ENCODE results near the gene SCD5.

Gene SCD5

DNA sequence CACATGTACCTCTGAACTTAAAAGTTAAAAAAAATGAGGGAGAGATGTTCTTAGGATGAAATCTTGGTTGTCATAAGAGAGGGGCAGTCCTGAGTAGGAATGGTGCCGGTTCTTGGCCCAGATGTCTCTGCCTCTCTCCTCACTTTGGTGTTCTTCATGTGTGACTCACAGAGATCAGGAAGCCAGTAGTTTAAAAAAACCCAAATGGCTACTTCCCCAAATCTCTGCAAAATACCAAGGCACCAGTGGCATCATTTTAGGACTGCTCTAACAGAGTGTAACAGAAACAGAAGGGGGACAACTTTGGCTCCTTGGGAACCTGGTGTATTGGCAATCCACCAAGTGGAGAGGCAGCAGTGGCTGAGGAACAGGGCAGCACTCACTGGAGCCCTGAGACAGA, 116.8 kb downstream of the SCD5 start:
- DNase-seq: no peak

DNA sequence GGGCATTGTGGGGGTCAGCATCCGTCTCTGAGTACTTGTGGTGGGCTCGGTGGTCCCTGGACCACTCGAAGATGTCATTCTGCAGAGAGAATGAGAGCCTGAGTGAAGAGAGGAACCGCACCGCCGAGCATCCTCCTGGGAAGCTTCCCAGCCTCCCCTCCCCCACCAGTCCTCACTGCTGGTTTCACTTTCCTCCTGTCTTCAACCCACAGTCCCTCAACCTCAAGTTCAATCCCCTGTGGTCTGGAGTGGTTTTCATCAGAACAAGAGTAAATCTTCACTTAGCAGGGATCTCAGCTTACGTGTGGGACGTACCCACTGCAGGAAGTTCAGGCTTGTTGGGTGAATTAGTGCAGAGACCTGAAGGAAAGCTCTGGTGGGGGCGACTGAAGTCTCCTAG, 117.8 kb downstream of the SCD5 start:
- DNase-seq: no peak

DNA sequence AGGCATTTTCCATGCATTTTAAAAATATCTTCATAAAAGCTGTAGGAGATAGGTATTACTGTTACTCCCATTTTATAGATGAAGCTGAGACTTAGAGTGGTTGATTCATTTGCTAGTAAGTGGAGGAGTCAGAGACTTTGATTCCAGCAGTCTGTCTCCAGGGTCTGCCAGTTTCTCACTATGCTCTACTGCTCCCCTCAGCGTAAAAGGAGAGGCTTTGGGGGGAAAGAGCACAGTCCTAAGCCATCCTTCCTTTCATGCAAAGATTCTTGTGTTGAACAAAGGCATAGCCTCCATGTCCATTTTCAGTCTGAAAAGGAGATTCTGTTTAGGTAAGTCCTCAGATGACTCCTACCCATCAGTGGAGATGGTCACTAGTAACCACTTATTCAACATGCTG, 119.1 kb downstream of the SCD5 start:
- DNase-seq: no peak

DNA sequence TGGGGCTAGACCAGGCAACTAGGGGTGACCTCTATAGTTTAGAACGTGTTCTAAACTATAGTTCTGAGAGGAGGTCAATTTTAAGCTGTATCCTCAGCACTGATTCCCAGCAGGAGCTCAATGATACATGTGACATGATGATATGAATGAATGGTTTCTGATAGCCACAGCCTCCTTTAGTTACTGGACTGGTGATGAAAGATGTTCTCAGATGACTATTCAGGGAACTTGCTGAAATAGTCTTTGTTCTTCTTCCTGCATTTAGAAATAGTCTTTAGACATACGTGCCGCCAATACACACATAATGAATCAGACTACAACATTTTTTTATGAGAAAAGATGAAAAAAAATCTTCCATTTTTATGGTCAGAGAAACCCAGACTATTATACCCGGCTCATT, 120.5 kb downstream of the SCD5 start:
- DNase-seq: no peak

DNA sequence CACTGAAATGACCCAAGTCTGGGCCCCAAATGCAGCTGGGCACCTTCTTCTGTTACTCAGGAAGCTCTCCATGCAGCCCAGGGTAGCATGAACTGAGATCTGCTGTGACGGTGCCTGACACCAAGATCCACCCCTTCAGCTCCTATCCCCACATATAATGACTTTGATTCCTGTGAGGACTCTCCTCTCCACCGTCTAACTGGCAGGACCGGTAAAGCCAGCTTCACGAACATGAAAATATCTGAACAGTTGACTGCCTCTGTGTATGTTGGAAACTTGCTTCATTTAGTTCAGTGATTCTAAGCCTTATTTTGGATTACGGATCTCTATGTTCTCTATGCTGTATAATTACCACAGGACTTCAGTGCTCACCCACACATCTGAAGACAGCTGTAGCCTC, 121.3 kb downstream of the SCD5 start:
- no peak for DNase-seq

DNA sequence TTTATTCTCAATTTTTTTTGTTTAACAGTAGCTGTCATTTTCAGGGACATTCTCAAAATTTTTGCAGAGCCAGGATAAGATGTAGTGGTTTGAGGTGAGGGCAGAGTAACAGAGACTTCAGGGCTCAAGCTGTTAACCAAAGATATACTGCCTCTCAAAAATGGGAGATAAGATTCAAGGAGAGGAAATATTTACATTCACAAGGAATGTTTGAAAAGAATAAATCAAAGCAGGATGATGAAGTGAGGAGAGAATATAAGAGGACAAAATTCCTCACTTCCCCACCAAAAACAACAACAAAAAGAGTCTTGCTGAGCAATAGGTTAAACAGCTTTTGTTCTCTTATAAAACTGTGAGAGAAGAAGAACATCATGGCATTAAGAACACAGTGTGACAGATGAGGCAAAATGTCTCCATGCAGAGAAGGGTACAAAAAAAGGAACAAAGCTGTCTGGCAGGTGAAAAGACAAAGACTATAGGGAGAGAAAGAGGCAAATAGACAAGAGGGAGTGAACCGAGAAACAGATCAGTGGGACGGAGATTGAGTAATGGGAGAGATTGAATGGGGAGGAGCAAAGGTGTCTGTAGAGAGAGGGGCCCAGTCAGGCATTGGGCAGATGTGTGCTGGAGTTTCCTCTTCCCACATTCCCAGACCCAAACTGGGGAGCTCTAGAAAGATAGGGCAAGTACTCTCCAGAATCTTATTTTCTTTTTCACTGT, 130.7 kb downstream of the SCD5 start:
- no peak for DNase-seq

DNA sequence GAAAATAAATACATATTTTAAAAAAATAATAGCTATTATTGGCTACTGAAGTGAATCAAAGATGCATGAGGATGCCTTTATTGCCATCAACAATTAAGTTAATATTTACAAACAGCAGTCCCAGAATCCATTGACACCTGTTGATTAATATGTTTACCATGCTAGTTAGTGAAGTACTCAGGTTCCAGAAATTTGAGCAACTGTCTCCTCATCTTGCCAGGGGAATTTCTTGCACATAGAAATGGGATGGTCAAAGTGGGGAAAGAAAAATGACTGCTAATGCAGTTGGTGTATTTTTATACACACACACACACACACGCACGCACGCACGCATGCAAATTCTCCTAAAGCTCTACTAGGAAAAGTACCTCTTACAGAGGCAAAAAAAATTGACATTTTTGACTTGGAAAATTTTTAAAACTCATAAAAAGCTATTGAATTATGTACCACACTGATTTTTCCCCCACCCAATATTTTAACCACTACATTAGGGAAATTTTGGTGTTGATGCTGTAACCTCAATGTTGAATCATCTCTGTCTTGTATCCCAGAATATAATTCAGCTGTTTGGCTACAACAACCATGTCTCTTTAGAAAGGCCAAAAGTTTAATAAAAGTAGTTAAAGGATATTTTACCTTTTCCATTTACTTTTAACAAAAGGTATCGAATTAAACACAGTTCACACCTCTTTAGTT, 131.5 kb downstream of the SCD5 start:
- DNase-seq: no peak

DNA sequence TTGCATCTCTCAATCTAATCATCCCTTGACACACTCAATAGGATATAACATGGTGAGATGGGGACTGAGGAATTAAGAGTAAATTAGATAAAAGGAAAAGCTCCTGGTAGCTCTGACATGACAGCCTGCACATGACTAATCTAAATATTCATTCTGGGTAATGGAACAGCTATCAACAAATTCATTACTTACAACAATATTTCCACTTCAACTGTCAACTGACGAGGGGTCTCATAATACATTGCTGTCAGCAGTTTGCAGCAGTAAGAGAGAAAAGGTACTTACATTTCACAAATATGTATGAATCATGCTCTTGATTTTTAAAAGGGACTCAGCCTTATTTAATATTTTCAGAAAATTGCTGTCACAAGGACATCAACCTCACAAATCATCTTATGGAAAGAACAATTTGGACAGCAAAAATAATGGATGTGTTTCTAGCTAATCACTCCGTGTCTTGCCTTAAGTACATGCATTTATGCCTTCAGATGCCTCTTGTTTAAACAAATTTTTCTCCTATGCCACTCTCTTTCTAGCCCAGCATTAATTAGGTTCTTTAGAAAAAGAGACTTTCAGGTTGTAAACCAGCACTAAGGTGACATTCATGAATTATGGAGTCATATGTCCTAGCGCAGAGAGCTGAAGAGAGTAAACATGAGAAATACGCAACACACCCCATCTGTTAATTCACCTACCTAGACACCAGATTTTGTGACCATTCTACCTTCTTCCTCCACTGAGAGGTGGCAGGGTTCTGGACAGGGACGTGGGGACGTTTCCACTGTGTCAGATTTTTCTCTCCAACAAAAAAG, 137.2 kb downstream of the SCD5 start:
- no peak for DNase-seq

DNA sequence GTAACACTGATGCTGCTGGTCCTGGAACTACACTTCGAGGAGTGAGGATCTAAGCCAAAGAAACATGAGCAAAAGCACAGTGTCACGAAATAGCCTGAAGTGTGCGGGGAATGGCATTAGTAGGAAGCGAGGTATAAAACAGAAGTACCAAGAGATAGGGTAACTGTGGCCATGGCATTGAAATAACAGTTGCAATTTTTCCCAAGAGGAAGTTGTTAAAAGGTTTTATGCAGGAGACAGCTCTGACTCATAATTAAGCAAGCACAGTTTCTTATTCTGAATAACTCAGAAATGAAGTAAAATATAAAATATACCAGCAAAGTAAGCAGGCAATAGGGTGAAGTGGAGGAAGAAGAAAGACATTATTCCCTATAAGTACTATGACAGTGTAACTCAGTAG, 146.5 kb downstream of the SCD5 start:
- DNase-seq: no peak

DNA sequence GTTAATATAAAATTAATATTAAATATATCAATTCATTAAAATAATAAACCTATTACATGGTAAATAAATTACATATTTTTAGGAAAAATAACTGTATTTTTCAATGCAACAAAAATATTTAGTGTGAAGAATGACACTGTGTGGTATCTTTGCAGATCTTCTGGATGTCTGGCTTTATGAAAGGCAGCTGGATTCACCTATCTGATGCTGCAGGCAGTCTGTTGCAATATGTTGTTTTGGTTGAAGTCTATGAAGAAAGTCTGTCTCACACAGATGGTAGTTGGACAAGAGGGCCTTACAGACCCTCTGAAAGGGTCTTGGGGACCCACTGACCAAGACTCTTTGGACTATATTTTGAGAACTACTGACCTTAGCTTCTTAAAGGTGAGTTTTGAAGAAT, 147.7 kb downstream of the SCD5 start:
- DNase-seq: no peak

DNA sequence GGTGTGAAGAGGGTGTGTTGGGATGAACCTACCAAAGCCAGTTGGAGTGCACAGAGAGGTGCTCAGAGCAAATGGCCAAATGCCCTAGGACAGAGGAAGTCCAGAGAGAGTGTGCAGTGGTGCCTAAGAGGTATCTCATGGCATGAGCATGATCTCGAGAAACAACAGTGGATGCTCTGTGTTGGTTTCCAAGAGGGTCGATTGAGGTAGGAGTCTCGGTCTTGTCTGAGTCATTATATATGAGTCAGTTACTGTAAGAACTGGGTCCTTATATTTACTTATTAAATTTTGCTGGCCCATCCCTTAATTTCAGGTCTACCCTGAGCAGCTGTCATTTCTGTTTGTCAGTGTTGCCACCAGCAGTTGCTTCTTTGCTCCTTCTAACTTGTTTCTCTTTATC, 150.2 kb downstream of the SCD5 start:
- DNase-seq: no peak

DNA sequence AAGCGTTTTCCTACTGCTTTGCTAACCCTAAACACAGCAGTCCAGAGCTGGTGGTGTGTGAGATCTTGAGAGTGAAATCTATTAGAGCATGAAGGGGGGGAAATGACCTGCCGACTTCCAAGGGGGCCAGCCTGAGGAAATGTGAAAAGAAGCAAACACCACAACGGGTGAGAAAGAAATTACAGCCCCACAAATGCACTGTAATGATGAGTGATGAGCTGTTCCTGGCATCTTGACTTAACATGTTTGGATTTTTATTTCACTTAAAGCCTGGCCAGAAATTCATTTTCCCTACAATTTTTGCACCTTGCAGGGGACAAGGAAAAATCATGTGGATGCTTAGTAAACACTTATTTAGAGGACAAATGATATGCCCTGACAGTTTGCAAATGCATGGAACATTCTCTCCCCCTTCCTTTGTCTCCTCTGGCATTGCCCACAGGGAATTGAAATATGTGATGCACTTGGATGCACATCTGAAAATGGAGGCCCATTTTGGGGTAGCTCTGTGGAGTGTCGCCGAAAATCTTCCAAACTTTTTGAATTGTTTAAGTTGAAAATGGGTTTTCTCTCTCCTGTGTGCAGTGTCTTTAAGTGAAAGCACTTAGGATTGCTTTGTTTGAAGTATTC, 152.5 kb downstream of the SCD5 start:
- no peak for DNase-seq

DNA sequence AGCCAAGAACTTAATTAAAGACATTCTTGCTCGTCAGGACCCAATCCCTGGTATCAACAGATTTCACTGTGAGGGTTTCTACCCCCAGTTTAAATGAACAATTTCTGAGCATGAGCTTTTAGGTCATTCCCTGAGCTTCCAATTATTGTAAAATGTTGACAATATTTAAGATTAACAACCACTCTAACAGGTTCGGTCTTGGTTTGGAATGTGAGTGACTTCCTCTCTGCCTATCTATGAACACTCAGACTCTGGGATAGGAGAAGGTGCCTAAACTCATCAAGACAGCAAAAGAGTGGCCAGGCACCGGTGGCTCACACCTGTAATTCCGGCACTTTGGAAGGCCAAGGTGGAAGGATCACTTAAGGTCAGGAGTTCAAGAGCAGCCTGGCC, 153.9 kb downstream of the SCD5 start:
- no peak for DNase-seq

DNA sequence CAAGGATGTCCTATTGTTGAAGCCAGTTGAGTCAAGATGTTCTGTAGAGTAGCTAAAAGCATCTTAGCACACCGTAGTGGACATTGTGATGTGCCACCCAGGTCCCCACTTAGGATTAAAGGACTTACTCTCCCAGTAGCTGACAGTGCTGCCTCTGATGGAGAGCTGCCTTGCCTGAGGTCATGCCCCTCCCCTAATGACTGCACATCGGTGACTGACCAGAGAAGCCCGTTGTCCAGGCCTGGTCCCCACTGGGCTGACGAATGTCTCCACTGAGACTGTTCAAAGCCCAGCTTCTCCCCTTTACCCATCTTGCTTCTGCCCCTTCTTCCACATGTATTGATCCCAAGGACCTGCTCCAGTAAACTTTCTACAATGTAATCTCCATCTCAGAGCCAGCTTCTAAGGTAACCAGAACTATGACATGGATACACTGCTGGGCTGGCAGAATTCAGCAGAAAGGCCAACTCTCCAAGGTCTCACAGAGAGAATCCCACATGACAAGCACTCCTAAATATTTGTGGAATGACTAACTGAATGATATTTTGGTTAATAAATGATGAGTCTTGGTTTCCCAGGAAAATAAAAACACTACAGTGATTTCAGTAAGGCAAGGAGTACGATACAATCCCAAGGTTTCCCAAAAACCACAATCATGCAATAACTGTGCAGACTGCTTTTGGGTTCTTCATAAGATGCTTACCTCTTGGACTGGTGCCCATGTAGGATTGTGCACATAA, 154.4 kb downstream of the SCD5 start:
- DNase-seq: no peak

DNA sequence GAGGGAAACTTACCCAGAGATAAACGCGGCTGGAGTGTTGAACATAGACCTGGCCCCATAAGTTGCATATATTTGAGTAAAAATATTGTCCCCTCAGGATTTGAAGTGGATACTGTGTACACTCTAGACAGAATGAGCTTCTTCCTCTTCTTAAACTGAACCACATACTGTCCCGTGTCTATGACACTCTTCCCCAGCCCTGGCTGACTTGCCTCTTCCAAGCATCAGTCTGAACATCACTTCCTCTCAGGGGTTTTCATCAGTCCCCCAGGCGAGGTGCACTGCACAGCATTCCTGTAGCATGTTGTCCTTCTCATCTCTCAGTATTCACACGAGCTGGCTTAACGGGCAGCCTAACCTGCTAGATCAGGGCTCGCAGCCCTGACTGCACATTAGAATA, 156.3 kb downstream of the SCD5 start:
- no peak for DNase-seq

DNA sequence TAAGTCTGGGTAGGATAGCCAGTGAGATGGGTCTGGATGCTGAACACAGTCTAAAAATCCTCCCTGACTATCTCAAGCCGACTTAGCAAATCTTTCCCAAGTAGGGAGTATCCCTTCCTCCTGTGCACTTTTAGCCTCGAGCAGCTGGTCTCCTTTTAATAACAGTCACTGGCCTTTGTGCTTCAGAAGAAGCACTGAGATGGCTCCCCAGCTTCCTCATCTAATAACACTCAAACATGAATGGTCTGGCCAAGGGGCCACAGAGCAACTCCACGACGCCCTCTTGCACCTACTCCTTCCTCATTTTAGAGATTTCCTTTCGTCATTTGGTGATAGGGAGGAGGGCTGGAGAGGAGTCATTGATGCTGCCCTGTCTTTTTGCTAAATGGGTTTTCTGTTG, 158.1 kb downstream of the SCD5 start:
- DNase-seq: no peak

DNA sequence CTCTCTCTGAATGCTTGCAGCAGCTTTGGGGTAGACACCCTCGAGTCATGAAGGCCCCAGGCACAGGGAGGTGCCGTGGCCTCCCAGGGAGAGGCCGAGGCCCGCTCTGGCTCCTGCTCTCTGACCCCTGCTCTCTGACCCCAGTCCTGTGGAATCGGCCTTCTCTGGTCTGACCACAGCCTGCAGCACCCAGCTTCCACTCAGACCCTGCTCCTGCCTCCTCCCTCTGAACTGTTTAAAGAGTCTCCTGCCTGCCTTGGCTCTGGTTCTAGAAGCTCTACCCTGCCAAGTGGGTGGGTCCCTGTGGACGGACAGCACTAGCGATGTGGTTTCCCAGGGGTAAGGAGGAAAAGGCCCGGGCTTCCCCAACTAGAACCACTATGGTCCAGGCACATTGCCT, 158.6 kb downstream of the SCD5 start:
- DNase-seq: no peak

DNA sequence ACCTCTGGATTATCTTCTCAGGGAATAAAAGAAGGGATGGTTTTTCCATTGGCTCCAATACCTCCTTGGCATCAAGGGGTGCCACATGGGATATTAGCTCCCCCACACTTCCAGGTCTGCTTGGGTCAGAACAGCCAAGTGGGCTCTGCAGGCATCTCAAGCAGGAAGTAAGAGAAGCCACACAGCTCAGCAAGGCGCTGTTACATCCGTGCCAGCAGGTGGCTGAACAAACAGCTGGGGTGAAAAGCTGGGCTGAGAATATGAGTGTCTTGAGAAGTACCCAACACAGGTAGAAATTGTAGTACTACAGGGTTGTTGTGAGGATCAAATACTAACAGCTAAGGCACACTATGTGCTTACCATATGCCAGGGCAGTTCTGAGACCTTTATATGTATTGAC, 160.1 kb downstream of the SCD5 start:
- DNase-seq: no peak

DNA sequence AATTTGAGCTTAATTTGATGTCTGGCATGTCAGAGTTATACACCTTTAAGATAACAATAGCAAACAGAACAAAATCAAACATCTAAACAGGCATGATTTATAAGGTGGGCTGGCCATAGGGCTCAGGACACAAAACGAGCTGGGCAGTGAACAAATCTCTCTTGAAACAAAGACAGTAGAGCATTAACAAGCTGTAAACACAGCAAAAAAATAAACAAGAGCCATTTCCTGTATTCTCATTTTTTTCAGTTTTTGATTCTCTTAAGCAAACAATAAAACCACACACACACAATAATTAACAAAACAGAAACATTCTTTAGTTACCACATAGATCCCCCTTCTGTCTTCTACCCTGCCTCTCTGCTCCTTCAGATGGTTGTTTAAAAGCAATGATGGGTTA, 168.5 kb downstream of the SCD5 start:
- DNase-seq: no peak

DNA sequence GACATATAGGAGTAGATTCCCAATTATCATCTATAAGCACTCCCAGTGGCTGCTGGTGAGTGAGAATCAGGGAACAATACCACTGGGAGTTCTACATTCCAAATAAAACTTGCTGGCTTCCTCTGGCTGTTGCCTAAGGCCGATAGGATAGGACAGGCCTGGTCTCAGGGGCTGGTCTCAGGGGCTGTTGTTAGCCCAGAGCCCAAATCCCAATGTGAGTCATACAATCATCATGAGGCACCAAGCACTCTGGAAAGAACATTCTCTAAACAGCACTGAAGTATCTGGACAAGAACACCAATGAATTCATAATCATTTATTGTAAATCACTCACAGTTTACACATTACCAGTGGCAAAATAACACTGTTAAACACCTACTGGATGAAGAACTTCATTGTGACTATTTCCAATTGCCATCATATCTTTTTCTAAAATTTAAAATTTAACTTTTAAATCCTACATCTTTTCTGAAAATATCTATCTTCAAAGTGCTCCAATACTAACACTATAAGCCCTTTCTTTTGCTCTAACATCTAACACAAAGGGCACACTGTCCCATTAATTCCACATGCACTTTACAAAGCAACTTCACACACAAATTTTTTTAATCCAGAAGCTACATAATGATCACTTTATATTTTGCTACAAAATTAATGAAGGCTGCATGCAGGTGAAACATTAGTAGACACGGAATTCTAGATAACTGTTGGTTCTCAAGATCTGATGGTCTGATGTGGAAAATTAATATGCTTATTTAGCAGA, 169.2 kb downstream of the SCD5 start:
- no peak for DNase-seq

DNA sequence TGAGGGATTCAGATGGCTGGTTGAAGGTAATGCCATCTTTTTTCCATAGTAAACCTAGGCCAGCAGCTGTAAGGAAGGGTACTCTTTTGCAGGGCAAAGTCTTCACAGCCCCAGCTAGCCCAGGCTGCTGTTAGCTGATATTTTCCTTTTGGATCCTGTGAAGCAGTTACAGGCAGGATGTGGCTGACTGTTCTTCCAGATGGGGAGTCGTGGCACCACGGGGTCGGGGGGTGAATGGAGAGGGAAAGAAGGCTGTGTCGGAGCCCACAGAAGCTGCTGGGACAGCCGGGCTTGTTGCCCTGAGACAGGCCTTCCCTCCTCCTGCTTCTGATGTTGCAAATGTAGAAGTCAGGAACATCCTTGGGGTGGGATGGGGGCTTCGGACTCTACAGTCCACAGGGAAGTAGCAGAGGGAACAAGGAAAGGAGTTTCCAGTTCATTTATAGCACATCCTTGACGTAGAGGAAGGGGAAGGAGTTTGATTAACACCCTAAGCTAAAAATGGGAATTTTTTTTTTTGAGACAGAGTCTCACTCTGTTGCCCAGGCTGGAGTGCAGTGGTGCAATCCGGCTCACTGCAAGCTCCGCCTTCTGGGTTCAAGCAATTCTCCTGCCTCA, 172.2 kb downstream of the SCD5 start:
- DNase-seq: no peak

DNA sequence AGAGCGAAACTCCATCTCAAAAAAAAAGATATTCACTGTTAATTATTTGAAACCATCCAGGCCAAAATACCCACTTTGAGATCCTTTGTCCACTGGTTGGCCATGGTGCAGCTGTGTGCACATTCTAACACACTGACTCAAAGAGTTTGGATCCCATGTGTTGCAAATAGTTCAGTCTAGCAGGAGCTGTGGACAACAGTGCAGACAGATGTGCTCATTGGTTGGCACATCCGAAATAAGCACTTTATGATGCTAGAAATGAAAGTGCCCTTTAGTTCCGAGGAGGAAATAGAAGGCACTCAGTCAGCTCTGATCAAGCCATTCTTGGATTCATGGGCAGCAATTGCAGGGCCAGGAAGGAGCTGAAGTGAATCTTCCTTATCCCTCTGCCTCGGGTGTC, 173.8 kb downstream of the SCD5 start:
- no peak for DNase-seq

All from CD4-positive, alpha-beta T cell treated with Interferon alpha-2 for 1 hour (primary cell).